NCI-H446 treated with DMSO at 0.1 percent for 48 hours (cell line): ENCODE measurements around the gene CDKN1A.

Source experiments
- DNase-seq: peaks from one replicate; lab custom pipeline; 2025; lab: John Stamatoyannopoulos, UW

The CDKN1A gene

GRCh38 chr6:36677753-36678487, 594 bp upstream of the CDKN1A start:
- no peak for DNase-seq

GRCh38 chr6:36679043-36679833, 724 bp downstream of the CDKN1A start:
- DNase-seq, result no peak

GRCh38 chr6:36682328-36683144, 4.0 kb downstream of the CDKN1A start:
- DNase-seq, result peak; percentile 76

- no peak for DNase-seq
Measured at GRCh38 chr6:36683145-36683655, 4.7 kb downstream of the CDKN1A start.

- DNase-seq, result no peak
Measured at GRCh38 chr6:36683656-36684446, 5.3 kb downstream of the CDKN1A start.

- no peak for DNase-seq
Measured at GRCh38 chr6:36684447-36684812, 5.9 kb downstream of the CDKN1A start.

- no peak for DNase-seq
Measured at GRCh38 chr6:36685166-36685924, 6.8 kb downstream of the CDKN1A start.

GRCh38 chr6:36685926-36686667, 7.6 kb downstream of the CDKN1A start:
- DNase-seq, result no peak

GRCh38 chr6:36686668-36687513, 8.4 kb downstream of the CDKN1A start:
- DNase-seq, result no peak

GRCh38 chr6:36688063-36688738, 9.7 kb downstream of the CDKN1A start:
- DNase-seq, result no peak

- DNase-seq, result no peak
Measured at GRCh38 chr6:36688739-36689075, 10.2 kb downstream of the CDKN1A start.

GRCh38 chr6:36691011-36691410, 12.5 kb downstream of the CDKN1A start:
- DNase-seq, result no peak

- no peak for DNase-seq
Measured at GRCh38 chr6:36691612-36692011, 13.1 kb downstream of the CDKN1A start.

GRCh38 chr6:36692220-36692619, 13.7 kb downstream of the CDKN1A start:
- DNase-seq, result no peak

GRCh38 chr6:36692861-36693702, 14.6 kb downstream of the CDKN1A start:
- no peak for DNase-seq

GRCh38 chr6:36694616-36695015, 16.1 kb downstream of the CDKN1A start:
- DNase-seq, result no peak

GRCh38 chr6:36695414-36695813, 16.9 kb downstream of the CDKN1A start:
- DNase-seq, result no peak

GRCh38 chr6:36697481-36697903, 19.0 kb downstream of the CDKN1A start, which contains the start of gene RAB44:
Gene RAB44 (plus strand): TSS chr6:36697826. CDS start chr6:36704236, 6,410 bp downstream.
- DNase-seq, result no peak
